CD4-positive, alpha-beta T cell (primary cell): Measurements from ENCODE around the gene TMEM42. TPM values are rescaled to one million over a fixed set of nuclear protein-coding genes. Genes with fewer than 3 reads are reported as not detected.

ENCODE experiments used
- ATAC-seq: fragments of 200-7000 bp; cut with Tn5 transposase; one replicate; pipeline ENCODE4 v1.10.0; 2022; ENCODE audit warnings: mild to moderate bottlenecking; ENCODE audit not compliant: poor library complexity
- CTCF ChIA-PET: fragments of 350-600 bp; sonication (Branson Sonifier 250); formaldehyde crosslinking; loops from one replicate; lab custom pipeline; 2021; ENCODE audit warnings: antibody characterized with exemption, inconsistent platforms; lab: Charles Lee
- POLR2A ChIA-PET: fragments of 350-600 bp; sonication (Branson Sonifier 250); formaldehyde crosslinking; loops from one replicate; lab custom pipeline; 2021; ENCODE audit warnings: antibody characterized with exemption, inconsistent platforms; lab: Charles Lee
- DNase-seq, 14 experiments: peaks; one replicate each; pipeline ENCODE4 v3.0.0-alpha.2; 2013 to 2020; ENCODE audit warnings: mixed read lengths in 2 of 14
- H3K27ac ChIP-seq, 2 donors: one replicate each; pipeline versions ENCODE4 v1.5.1 to v1.7.0; 2013; ENCODE audit warnings: low read length in 2 of 2, low read depth in 1 of 2, mild to moderate bottlenecking in 1 of 2
- H3K27me3 ChIP-seq, 2 experiments: 1 replicate in 1 of 2; 2 replicates in 1 of 2; pipeline versions ENCODE4 v1.6.1 to v1.7.0; 2013; ENCODE audit warnings: low read length in 2 of 2, control low read depth in 1 of 2, mild to moderate bottlenecking in 1 of 2, moderate library complexity in 1 of 2; ENCODE audit not compliant: insufficient read depth in 2 of 2, control insufficient read depth in 1 of 2
- H3K36me3 ChIP-seq: one replicate; pipeline ENCODE4 v1.6.1; 2013; ENCODE audit warnings: low read length, control low read depth; ENCODE audit not compliant: insufficient read depth
- H3K4me1 ChIP-seq: one replicate; pipeline ENCODE4 v1.6.1; 2013; ENCODE audit warnings: low read length, control low read depth; ENCODE audit not compliant: insufficient read depth
- H3K4me3 ChIP-seq: one replicate; pipeline ENCODE4 v1.5.1; 2013; ENCODE audit warnings: mild to moderate bottlenecking, low read length, moderate library complexity
- H3K9me3 ChIP-seq, 2 experiments: 1 replicate in 1 of 2; 2 replicates in 1 of 2; pipeline versions ENCODE4 v1.6.1 to v1.7.0; 2013; ENCODE audit warnings: low read length in 2 of 2, mild to moderate bottlenecking in 2 of 2, control low read depth in 1 of 2, moderate library complexity in 1 of 2; ENCODE audit not compliant: control insufficient read depth in 1 of 2, insufficient read depth in 1 of 2
- H3K27ac Mint-ChIP-seq: one replicate; pipeline ENCODE4 v1.8.0; 2020; ENCODE audit warnings: mixed read lengths
- H3K27me3 Mint-ChIP-seq: one replicate; pipeline ENCODE4 v1.8.0; 2021; ENCODE audit warnings: mixed read lengths
- H3K36me3 Mint-ChIP-seq: one replicate; pipeline ENCODE4 v1.8.0; 2021; ENCODE audit warnings: low read depth, mixed read lengths
- H3K4me1 Mint-ChIP-seq: one replicate; pipeline ENCODE4 v1.8.0; 2021; ENCODE audit warnings: low read depth, mixed read lengths
- H3K4me3 Mint-ChIP-seq: one replicate; pipeline ENCODE4 v1.8.0; 2020; ENCODE audit warnings: mild to moderate bottlenecking, mixed read lengths
- H3K9me3 Mint-ChIP-seq: one replicate; pipeline ENCODE4 v1.8.0; 2020; ENCODE audit warnings: mixed read lengths
- CTCF ChIP-seq: fragments of 200-600 bp; IDR thresholded peaks from one replicate; pipeline ENCODE4 v1.8.0; 2022; ENCODE audit warnings: antibody characterized with exemption, mild to moderate bottlenecking
- intact Hi-C, 2 experiments: fragments of 100-400 bp; cut with DNase I in 1 of 2; cut with micrococcal nuclease in 1 of 2; formaldehyde crosslinking; loops; one replicate each; pipeline versions ENCODE4 v1.15.1 to v1.9.0; 2023 to 2025; cut with DNase I, micrococcal nuclease
- total RNA-seq, 174 experiments: library from RNA in 2 of 174; stranded (reverse) in 2 of 174; gene quantifications; one replicate each; pipeline ENCODE4 v1.2.3 and lab custom pipeline; 2021 to 2026

TMEM42 gene
- total RNA-seq, 2 experiments from 2014 or later: 6.8 to 8.0 TPM

GRCh38 chr3:44885618-44886017 is 23.9 kb downstream of the TMEM42 start:
- no peak for TF ChIP-seq CTCF
- Histone ChIP-seq H3K27me3 (peaks cover 5 to 8% of the 10 kb centered on the region in 2 experiments), H3K4me3 (no peak overlapping the region), H3K9me3 (peaks cover 0 to 5% of the 10 kb centered on the region in 2 experiments), H3K36me3 (no peaks in the 10 kb centered on the region), H3K4me1 (no peaks in the 10 kb centered on the region), H3K27ac (no peak overlapping the region)
- H3K9me3 Mint-ChIP-seq: no peaks in the 10 kb centered on the region
- ChIA-PET CTCF (no interaction called here), POLR2A (no interaction called here)
- no peaks in the 10 kb centered on the region for H3K4me1 Mint-ChIP-seq
- no peaks in the 10 kb centered on the region for H3K36me3 Mint-ChIP-seq
- ATAC-seq (no peak), DNase-seq (no peak)
- intact Hi-C loops: no loop called here
- no peak overlapping the region for H3K27ac Mint-ChIP-seq
- H3K4me3 Mint-ChIP-seq: no peak overlapping the region
- H3K27me3 Mint-ChIP-seq: peaks cover 27% of the 10 kb centered on the region

GRCh38 chr3:44886561-44886960 is 24.8 kb downstream of the TMEM42 start:
- Mint-ChIP-seq H3K4me1 (no peaks in the 10 kb centered on the region), H3K9me3 (no peaks in the 10 kb centered on the region), H3K4me3 (no peak overlapping the region), H3K27ac (no peak overlapping the region), H3K36me3 (no peaks in the 10 kb centered on the region), H3K27me3 (peaks cover 27% of the 10 kb centered on the region)
- Histone ChIP-seq H3K27me3 (peaks cover 5 to 8% of the 10 kb centered on the region in 2 experiments), H3K4me3 (no peak overlapping the region), H3K36me3 (no peaks in the 10 kb centered on the region), H3K27ac (no peak overlapping the region), H3K9me3 (peaks cover 0 to 5% of the 10 kb centered on the region in 2 experiments), H3K4me1 (no peaks in the 10 kb centered on the region)
- POLR2A ChIA-PET: no interaction called here
- DNase-seq: no peak
- no peak for ATAC-seq
- intact Hi-C loops: no loop called here
- CTCF ChIA-PET: no interaction called here
- TF ChIP-seq CTCF: no peak

- intact Hi-C loops: no loop called here
- H3K27ac ChIP-seq: no peak overlapping the region
- no peak overlapping the region for H3K4me3 ChIP-seq
- H3K9me3 ChIP-seq: peaks cover 0 to 5% of the 10 kb centered on the region in 2 experiments
- H3K36me3 ChIP-seq: no peaks in the 10 kb centered on the region
- H3K36me3 Mint-ChIP-seq: no peaks in the 10 kb centered on the region
- H3K4me3 Mint-ChIP-seq: no peak overlapping the region
- no peaks in the 10 kb centered on the region for H3K4me1 ChIP-seq
- H3K4me1 Mint-ChIP-seq: no peaks in the 10 kb centered on the region
- ChIA-PET CTCF (no interaction called here), POLR2A (no interaction called here)
- ATAC-seq: no peak
- no peak for TF ChIP-seq CTCF
- H3K27me3 Mint-ChIP-seq: peaks cover 27% of the 10 kb centered on the region
- H3K27me3 ChIP-seq: peaks cover 5 to 8% of the 10 kb centered on the region in 2 experiments
- DNase-seq: no peak
- no peak overlapping the region for H3K27ac Mint-ChIP-seq
- no peaks in the 10 kb centered on the region for H3K9me3 Mint-ChIP-seq
These were observed 25.4 kb downstream of the TMEM42 start for GRCh38 chr3:44887101-44887500.
